Limb (tissue), 2 donors: ENCODE measurements around the gene EPC2.

Experiments
- DNase-seq, 2 donors: peaks; one replicate each; pipeline ENCODE4 v3.0.0-alpha.2; 2016; ENCODE audit errors: extremely low spot score in 2 of 2

EPC2 gene

DNA sequence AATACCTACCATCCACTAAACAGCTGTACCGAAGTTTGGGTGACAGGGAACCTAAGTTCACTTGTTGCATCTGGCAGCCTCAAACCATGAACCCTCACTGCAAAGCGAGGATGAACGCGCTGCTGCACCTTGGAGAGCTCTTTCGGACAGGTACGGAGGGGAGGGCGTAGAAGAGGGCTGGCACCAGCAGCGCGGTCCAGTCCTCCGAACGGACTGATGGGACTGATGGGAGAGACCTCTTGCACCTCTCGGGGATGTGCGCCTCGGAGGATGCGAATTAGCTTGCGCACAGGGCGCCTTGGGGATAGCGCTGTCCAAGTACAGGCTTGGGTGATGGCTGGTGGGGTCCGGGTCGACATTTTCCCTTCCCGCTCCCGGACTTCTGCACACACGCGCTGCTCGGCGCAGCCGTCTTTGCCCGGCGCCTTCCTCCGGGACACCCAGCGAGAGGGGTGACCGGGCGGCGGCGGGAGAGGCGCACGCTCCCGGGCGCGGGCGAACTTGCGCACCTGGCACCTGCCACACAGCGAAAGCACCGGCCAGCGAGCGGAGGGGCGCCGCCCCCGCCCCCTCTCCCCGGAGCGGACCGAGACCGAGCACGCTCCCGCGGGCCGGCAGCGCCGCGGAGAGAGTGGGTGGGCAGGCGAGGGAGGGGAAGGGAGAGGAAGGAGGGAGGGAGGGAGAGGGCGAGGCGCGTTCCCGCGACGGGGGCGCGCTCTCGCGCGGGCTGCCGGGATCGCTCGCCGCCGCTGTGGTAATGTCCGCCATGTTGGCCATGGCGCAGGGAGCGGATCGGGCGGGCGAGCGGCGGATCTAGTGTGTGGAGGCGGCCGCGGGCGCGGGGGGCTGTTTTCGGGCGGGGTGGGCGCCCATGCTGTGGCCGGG lies at the start of gene EPC2:
EPC2 (plus strand) TSS at position 754 of the 885 bp plus-strand sequence. CDS start 267 bp downstream, outside the sequence.
- peak; percentile 89 to 96 for DNase-seq

DNA sequence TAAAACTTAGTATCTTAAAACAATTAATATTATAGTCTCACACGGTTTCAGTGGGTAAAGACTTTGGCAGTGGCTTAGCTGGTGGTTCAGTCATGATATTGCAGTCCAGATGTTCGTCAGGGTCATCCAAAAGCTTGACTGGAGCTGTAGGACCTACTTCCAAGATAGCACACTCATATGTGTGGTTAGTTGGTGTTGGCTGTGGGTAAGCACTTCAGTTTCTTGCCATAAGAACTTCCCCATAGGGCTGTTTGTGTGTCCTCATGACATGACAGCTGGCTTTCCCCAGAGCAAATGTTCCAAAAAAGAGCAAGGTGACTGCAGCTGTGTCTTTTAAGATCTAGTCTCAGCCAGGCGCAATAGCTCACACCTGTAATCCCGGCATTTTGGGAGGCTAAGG lies 48.5 kb upstream of the EPC2 start:
- no peak for DNase-seq

DNA sequence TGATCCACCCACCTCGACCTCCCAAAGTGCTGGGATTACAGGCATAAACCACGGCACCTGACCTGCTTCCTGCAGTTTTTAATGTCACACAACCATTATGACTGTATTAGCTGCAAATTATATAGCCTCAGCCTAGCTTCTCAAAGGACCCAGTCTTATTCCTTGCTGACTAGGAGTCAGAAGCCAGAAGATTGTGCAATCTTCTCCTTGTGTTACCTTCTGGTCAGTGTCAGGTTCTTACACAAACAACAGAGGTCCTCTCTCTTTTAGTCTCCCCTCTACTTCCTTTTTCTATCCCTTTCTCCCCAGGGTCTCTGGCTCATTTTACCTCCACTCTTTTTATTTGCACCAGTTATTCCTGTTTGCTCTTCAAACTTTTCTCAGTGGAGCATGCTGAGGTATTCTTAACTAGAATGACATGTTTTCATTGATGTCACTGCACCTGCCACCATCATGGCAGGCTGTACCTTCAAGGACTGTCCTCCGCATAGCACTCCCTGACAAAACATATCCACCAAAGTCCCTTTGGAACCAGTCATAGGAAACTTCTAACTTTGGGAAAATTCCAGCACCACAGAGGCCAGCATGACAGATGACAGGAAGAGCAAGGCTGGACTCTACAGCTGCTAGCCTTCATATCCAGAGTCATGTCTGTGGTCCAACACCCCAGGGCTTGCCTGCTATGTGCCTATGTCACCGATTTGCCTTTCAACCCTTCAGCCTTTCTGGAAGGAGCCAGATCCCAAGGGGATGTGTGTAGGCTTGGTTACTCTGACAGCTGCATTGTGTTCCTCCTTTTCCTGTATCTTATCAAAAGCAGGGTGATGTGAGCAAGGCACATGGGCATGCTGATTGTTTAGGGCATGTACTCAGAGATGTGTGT lies 45.2 kb upstream of the EPC2 start:
- DNase-seq: no peak

DNA sequence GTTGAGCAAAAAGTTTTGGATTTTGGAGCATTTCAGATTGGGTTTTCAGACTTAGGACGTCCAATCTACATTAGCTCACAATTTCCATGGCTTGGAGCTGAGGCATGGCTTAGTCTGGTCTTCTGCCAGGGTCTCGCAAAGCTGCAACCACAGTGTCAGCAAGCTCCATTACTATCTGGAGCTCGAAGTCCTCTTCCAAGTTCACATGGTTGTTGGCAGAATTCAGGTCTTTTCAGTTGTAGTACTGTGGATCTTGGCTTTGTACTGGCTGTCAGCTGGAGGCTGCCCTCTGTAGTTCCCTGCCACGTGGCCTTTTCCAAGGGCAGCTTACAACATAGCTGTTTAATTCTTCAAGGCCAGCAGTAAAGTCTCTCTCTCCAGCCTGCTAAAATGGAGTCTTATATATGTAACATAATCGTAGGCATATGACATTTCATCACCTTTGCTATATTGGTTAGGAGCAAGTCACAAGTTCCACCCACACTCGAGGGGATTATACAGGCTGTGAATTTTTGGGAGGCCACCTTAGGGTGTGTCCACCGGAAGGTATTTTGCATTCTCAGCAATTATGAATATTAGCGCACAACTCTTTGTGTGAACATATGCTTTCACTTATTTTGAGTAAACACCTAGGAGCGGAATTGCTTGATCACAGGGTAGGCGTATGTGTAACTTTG lies 41.5 kb upstream of the EPC2 start:
- DNase-seq: no peak

- no peak for DNase-seq
These were observed 41.0 kb upstream of the EPC2 start for GRCh38 chr2:148603562-148603920.

GRCh38 chr2:148604927-148605326 lies 39.6 kb upstream of the EPC2 start:
- no peak for DNase-seq

GRCh38 chr2:148607566-148607965 lies 37.0 kb upstream of the EPC2 start:
- DNase-seq: no peak

DNA sequence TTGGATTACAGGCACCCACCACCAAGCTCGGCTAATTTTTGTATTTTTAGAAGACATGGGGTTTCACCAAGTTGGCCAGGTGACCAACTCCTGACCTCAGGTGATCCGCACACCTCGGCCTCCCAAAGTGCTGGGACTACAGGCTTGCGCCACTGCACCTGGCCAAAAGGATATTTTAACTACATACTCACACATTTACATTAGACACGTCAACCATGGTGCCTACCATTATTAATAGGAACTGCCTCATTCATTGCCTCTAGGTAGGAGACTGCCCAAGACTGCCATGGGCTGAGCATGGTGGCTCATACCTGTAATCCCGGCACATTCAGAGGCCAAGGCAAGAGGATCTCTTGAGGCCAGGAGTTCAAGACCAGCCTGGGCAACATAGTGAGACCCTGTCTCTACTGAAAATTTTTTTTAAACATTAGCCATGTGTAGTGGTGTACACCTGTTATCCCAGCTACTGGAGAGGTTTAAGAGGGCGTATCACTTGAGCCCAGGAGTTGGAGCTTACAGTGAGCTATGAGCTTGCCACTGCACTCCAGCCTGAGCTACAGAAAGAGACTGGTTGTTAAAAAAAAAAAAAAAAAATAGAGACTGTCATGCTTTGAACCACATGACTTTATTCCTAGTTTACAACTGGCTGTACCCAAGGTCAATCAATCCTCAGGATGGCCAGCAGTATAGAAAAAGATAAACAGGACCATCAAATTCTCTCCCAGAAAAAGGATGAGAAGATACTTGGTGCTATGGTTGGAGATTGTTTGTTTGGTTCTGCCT lies 31.1 kb upstream of the EPC2 start:
- DNase-seq: no peak

- no peak for DNase-seq
These were observed 30.6 kb upstream of the EPC2 start for GRCh38 chr2:148614014-148614321.

GRCh38 chr2:148614322-148615049 lies 30.1 kb upstream of the EPC2 start:
- DNase-seq: peak; percentile 28 to 37

DNA sequence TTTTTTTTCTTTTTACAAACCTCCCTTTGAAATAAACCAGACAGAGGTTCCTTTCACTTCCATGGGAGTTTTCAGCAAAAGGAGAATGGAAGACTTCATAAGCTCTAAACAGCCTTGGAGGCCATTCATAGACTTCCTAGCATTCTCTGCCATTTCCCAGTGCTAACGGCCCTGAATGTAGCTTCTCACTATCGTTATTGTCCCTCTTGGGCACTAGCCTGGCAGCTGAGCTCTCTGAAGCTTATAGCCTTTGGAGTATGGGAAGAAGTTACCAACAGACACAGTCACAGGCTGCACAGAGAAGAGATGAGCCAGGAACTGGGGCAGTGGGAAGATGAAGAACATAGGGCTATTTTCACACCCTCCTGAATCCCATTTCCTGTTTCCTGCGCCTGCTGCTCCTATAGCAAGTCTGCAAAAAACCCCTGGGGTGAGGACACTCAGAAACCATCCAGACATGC lies 29.1 kb upstream of the EPC2 start:
- DNase-seq: peak in 1 of 2 donors; percentile 28

DNA sequence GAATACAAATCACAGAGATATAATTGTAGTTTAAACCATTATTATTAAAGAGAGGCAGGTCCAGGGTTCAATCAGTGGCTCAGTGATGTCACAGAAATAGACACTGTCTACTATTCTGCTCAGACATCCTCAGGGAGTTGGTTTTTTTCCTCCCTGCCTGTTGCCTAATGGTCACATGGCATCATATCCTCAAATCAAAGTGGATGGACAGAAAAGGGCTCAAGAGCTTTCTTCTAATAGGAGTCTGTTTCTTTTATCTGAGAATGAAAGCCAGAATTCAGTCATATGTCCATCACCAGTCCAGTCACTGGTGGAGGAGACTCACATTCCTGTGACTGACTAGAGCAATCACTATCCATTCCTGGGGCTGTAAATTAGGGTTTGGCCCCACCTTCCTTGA lies 27.9 kb upstream of the EPC2 start:
- DNase-seq: no peak

DNA sequence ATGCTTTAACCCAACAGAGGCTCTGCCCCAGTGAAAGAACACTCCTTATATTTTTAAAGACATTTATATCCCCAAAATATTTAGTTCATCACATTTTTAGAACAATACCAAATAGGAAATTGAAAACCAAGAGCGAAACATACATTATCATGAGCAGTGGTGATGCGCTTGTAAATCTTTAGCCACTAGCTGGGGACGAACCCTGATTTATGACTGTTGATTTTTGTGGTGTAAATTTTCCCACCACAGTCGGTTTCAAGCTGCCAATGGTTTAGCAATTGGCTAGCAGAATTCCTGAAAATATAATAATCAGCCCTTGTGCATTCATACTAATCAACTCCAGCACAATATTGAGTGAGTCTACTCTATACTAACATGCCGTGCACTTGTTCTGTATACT lies 27.3 kb upstream of the EPC2 start:
- no peak for DNase-seq

DNA sequence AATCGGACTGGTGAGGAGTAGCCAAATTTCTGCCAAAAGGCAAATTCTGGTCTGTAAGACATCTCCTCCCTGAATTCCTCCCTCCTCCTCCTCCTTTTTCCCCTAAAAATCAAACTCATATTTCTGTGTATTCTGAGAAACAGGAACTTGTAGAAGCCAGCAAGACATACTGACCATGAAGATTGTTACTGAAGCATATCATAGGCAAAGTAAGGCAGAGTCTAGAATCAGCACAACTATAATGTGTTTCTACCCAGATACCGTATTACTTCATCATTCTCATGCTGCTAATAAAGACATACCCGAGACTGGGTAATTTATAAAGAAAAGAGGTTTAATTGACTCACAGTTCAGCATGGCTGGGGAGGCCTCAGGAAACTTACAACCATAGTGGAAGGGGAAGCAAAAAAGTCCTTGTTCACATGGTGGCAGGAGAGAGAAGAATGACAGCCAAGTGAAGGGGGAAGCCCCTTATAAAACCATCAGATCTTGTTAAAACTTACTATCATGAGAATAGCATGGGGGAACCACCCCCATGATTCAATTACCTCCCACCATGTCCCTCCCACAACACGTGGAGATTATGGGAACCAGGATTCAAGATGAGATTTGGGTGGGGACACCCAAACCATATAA lies 24.9 kb upstream of the EPC2 start:
- no peak for DNase-seq

GRCh38 chr2:148622366-148622765 lies 22.2 kb upstream of the EPC2 start:
- no peak for DNase-seq

- no peak for DNase-seq
These were observed 21.5 kb upstream of the EPC2 start for GRCh38 chr2:148623086-148623485.

- no peak for DNase-seq
These were observed 17.3 kb upstream of the EPC2 start for GRCh38 chr2:148627224-148627623.

DNA sequence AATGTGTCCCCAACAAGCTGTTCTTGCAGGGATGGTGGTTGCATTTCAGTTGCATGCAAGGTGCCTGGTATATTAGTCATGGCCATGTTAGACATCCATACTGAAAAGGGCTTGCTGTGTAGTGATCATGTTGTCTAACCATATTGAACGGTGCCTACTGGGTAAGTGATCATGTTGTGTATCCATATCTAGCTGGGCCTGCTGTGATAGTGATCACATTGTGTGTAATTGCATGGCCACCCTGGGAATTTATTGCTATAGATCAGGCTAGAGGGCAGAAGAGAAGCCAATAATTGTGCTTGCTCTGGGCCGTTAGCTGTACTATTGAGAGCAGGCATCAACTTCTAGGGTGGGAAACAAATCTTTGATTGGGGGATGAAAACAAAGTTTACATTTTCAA lies 9.8 kb upstream of the EPC2 start:
- no peak for DNase-seq

- no peak for DNase-seq
These were observed 6.0 kb upstream of the EPC2 start for GRCh38 chr2:148638543-148638942.

GRCh38 chr2:148640767-148641166 lies 3.8 kb upstream of the EPC2 start:
- no peak for DNase-seq
